Central memory CD8-positive, alpha-beta T cell (primary cell): ENCODE measurements around the gene SGIP1.
A peak's percentile ranks its signal among the peaks of the same experiment; 100 is the strongest.

Experiments used
- ATAC-seq: fragments of 150-1000 bp; cut with Tn5 transposase; replicated peaks from 2 replicates; pipeline ENCODE4 v1.10.0; 2022; ENCODE audit warnings: mild to moderate bottlenecking, moderate FRiP score, moderate number of reproducible peaks; ENCODE audit not compliant: poor library complexity, severe bottlenecking; ENCODE audit errors: extremely low read depth
- DNase-seq, 2 donors: peaks; one replicate each; pipeline ENCODE4 v3.0.0; 2021; ENCODE audit warnings: low spot score in 2 of 2
- H3K27ac Mint-ChIP-seq: one replicate; pipeline ENCODE4 v1.8.0; 2022; ENCODE audit warnings: low read depth, mild to moderate bottlenecking, moderate library complexity, mixed read lengths
- H3K27me3 Mint-ChIP-seq: one replicate; pipeline ENCODE4 v1.8.0; 2022; ENCODE audit warnings: mixed read lengths
- H3K36me3 Mint-ChIP-seq: one replicate; pipeline ENCODE4 v1.8.0; 2022; ENCODE audit warnings: mild to moderate bottlenecking, moderate library complexity, mixed read lengths; ENCODE audit not compliant: insufficient read depth
- H3K4me1 Mint-ChIP-seq: one replicate; pipeline ENCODE4 v1.8.0; 2022; ENCODE audit warnings: mixed read lengths
- H3K4me3 Mint-ChIP-seq: one replicate; pipeline ENCODE4 v1.8.0; 2022; ENCODE audit warnings: mild to moderate bottlenecking, moderate library complexity, mixed read lengths
- H3K9me3 Mint-ChIP-seq: one replicate; pipeline ENCODE4 v1.8.0; 2022; ENCODE audit warnings: mixed read lengths

SGIP1 gene

GRCh38 chr1:66526036-66526435 lies 7.9 kb upstream of the SGIP1 start:
- no peaks in the 10 kb centered on the region for H3K36me3 Mint-ChIP-seq

GRCh38 chr1:66526991-66527390 lies 7.0 kb upstream of the SGIP1 start:
- DNase-seq (no peak), ATAC-seq (no peak)
- no peaks in the 10 kb centered on the region for H3K9me3 Mint-ChIP-seq
- H3K4me1 Mint-ChIP-seq = no peaks in the 10 kb centered on the region
- no peak overlapping the region for H3K27ac Mint-ChIP-seq
- no peaks in the 10 kb centered on the region for H3K36me3 Mint-ChIP-seq
- H3K4me3 Mint-ChIP-seq = no peak overlapping the region
- peaks cover 31% of the 10 kb centered on the region for H3K27me3 Mint-ChIP-seq

More at GRCh38 chr1:66526036-66526435, 7.9 kb upstream of the SGIP1 start:
- Mint-ChIP-seq H3K4me3 (no peak overlapping the region), H3K27me3 (peaks cover 21% of the 10 kb centered on the region), H3K4me1 (no peaks in the 10 kb centered on the region), H3K27ac (no peak overlapping the region), H3K9me3 (no peaks in the 10 kb centered on the region)
- DNase-seq = no peak
- ATAC-seq = no peak

DNA sequence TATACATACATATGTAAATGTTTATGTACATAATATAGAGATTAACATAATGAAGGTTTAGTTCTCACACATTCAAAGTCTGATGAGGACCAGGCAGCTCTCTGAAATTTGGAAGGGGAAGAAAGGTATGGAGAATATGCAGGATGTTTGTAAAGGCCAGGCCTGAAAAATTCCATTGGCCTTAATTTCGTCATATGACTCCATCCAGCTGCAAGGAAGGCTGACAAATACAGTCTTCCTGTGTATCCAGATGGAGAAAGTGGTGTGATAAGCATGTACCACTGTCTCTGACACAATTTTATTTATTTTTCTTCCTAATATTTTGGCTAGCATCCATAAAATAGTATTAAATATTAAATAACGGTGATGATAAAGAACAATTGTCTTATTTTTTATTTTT lies 6.3 kb upstream of the SGIP1 start:
- no peaks in the 10 kb centered on the region for H3K36me3 Mint-ChIP-seq
- no peaks in the 10 kb centered on the region for H3K9me3 Mint-ChIP-seq
- no peak for DNase-seq
- peaks cover 4% of the 10 kb centered on the region for H3K4me1 Mint-ChIP-seq
- ATAC-seq = no peak
- H3K4me3 Mint-ChIP-seq = no peak overlapping the region
- H3K27me3 Mint-ChIP-seq = peaks cover 38% of the 10 kb centered on the region
- no peak overlapping the region for H3K27ac Mint-ChIP-seq

- Mint-ChIP-seq H3K27ac (no peak overlapping the region), H3K36me3 (no peaks in the 10 kb centered on the region), H3K27me3 (peaks cover 47% of the 10 kb centered on the region)
These were observed 5.4 kb upstream of the SGIP1 start for GRCh38 chr1:66528580-66528979.

DNA sequence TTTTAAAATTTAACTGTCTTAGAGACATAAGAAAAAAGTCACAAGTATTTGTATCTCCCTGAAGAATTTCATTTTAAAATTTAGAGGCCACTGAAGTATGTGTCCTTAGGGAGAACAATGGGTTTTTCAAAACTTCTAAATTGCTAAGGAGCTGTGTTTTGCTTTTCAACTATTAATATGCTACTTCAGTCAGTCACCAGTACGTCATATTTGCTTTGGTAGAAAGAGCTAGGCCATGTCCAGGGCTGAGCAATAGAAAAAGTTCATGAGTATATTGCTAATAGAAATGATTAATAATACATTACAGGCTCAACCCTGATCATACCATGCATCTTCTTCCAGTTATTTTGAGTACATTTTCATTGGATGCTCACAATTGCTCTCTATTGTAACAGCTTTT lies 1.7 kb upstream of the SGIP1 start:
- H3K27ac Mint-ChIP-seq = no peak overlapping the region
- no peaks in the 10 kb centered on the region for H3K36me3 Mint-ChIP-seq
- DNase-seq (no peak), ATAC-seq (no peak)
- peaks cover 76% of the 10 kb centered on the region for H3K27me3 Mint-ChIP-seq
- peaks cover 16% of the 10 kb centered on the region for H3K4me1 Mint-ChIP-seq
- no peaks in the 10 kb centered on the region for H3K9me3 Mint-ChIP-seq
- no peak overlapping the region for H3K4me3 Mint-ChIP-seq

More at GRCh38 chr1:66528580-66528979, 5.4 kb upstream of the SGIP1 start:
- H3K4me1 Mint-ChIP-seq = peaks cover 11% of the 10 kb centered on the region
- ATAC-seq (no peak), DNase-seq (no peak)
- no peak overlapping the region for H3K4me3 Mint-ChIP-seq
- no peaks in the 10 kb centered on the region for H3K9me3 Mint-ChIP-seq

DNA sequence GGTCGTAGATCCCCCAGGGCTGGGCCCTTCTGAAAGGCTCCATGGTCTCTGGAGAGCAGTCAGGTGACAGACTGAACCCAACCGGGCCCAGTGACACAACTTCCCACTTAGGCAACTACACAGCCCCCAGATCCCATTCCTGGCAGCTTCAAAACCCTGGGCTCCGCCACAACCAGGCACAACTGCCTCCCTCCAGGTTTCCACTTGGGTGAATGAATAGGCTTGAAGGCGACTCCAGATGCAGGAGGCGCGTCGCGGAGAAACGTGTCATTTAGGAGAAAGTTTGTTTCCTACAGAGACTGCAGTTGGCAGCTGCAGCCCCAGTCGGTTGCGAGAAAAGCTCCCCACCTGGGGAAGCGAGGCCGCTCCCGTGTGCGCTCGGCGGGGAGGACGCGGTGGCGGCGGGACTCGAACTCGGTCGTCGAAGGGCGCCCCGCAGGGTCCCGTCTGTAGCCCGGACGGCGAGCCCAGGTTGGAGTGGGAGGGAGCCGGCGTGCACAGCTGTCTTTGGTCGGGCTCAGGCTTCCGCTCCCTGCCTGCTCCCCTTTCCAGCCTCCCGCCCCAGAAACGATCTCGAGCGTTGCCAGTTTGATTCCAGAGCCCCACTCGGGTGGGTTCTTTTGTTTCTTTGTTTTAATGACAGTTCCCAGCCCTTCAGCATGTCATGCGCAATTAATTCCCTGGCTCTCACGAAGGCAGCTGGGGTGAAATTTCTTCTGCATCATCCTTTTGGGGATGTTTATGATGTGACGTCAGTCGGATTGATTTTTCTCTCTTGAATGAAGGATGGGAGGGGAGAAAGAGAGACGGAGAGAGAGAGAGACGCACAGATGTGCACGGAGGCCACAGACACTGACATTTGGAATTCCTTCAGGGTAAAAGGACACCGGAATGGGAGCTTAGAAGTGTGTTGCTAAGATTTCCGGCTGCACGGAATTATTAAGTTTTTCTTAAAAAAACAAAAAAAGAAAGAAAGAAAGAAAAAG lies 862 bp upstream of the SGIP1 start:
- H3K36me3 Mint-ChIP-seq = no peaks in the 10 kb centered on the region
- no peak overlapping the region for H3K27ac Mint-ChIP-seq
- H3K9me3 Mint-ChIP-seq = no peaks in the 10 kb centered on the region
- DNase-seq = no peak
- peak overlapping the region; percentile 17 for H3K4me3 Mint-ChIP-seq
- no peak for ATAC-seq
- peaks cover 76% of the 10 kb centered on the region for H3K27me3 Mint-ChIP-seq
- peaks cover 16% of the 10 kb centered on the region for H3K4me1 Mint-ChIP-seq

GRCh38 chr1:66535061-66535460 lies 1.1 kb downstream of the SGIP1 start:
- Mint-ChIP-seq H3K9me3 (no peaks in the 10 kb centered on the region), H3K27ac (no peak overlapping the region), H3K36me3 (no peaks in the 10 kb centered on the region), H3K4me1 (peaks cover 16% of the 10 kb centered on the region), H3K4me3 (no peak overlapping the region), H3K27me3 (peaks cover 77% of the 10 kb centered on the region)
- DNase-seq (no peak), ATAC-seq (no peak)

- Mint-ChIP-seq H3K4me1 (peaks cover 16% of the 10 kb centered on the region), H3K9me3 (no peaks in the 10 kb centered on the region), H3K4me3 (no peak overlapping the region), H3K27me3 (peaks cover 82% of the 10 kb centered on the region), H3K27ac (no peak overlapping the region), H3K36me3 (no peaks in the 10 kb centered on the region)
- no peak for DNase-seq
- no peak for ATAC-seq
These were observed 1.9 kb downstream of the SGIP1 start for GRCh38 chr1:66535853-66536252.

DNA sequence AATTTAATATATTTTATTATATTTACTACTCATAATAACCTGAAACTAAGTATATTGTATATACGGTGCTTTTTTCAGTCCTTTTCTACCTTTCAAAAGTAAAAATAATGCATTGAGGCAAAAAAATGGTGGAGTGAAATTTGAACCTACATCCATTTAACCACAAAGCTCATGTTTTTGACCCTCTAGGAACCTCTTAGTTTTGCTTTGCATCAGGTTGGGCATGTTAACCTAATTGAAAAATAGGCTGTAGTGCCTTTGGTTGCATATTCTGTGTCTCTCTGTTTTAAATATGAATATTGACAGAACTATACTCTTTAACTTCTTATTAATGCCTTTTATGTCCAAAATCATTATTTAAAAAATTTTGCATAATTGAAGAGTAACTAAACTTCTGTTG lies 3.8 kb downstream of the SGIP1 start:
- peaks cover 12% of the 10 kb centered on the region for H3K4me1 Mint-ChIP-seq
- H3K27me3 Mint-ChIP-seq = peaks cover 69% of the 10 kb centered on the region
- no peak overlapping the region for H3K27ac Mint-ChIP-seq
- H3K9me3 Mint-ChIP-seq = no peaks in the 10 kb centered on the region
- DNase-seq (no peak), ATAC-seq (no peak)
- no peak overlapping the region for H3K4me3 Mint-ChIP-seq
- H3K36me3 Mint-ChIP-seq = no peaks in the 10 kb centered on the region

- no peaks in the 10 kb centered on the region for H3K36me3 Mint-ChIP-seq
- DNase-seq = no peak
- H3K4me1 Mint-ChIP-seq = no peaks in the 10 kb centered on the region
- no peaks in the 10 kb centered on the region for H3K9me3 Mint-ChIP-seq
- H3K27ac Mint-ChIP-seq = no peak overlapping the region
- no peak for ATAC-seq
- peaks cover 51% of the 10 kb centered on the region for H3K27me3 Mint-ChIP-seq
- no peak overlapping the region for H3K4me3 Mint-ChIP-seq
These were observed 5.5 kb downstream of the SGIP1 start for GRCh38 chr1:66539491-66539890.

DNA sequence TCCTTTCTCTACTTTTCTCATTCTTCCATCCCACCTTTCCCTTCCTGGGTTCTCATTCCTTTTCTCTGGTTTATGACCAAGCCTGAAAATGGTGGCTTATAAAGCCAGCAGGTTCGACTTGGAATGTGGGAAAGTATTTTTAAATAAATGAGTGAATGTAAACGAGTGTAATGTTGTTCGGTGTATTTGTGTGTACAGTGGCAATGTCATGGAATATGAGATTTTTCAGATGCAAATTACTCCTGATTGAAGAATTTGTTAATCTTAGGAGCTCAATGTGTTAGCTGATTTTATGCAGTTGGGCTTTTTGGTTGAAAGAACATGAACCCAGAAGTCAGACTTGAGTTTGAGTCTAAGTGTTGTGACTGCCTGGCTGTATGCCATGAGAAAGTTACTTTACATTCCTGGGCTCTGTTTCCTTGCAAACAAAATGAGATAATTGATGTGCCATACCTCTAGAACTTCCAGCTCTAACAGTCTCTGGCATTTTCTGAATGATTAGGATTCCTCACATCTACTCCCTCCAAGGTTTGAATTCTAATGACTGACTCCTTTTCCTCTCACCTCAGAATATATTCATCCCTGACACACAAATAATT lies 6.6 kb downstream of the SGIP1 start:
- no peak overlapping the region for H3K4me3 Mint-ChIP-seq
- ATAC-seq = no peak
- H3K27me3 Mint-ChIP-seq = peaks cover 45% of the 10 kb centered on the region
- no peak for DNase-seq
- no peaks in the 10 kb centered on the region for H3K9me3 Mint-ChIP-seq
- no peaks in the 10 kb centered on the region for H3K4me1 Mint-ChIP-seq
- H3K36me3 Mint-ChIP-seq = no peaks in the 10 kb centered on the region
- H3K27ac Mint-ChIP-seq = no peak overlapping the region

DNA sequence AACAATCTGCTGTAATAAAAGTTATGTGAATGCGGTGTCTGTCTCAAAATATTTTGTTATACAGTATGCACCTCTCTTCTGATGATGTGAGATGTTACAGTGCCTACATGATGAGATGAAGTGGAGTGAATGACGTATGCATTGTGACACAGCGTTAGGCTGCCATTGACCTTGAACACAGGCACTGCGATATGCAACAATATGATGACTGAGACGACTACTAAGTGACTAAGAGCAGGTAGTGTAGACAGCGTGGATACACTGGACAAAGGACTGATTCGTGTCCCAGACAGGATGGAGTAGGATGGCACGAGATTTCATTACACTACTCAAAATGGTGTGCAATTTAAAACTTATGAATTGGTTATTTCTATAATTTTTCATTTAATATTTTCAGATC lies 8.4 kb downstream of the SGIP1 start:
- H3K36me3 Mint-ChIP-seq = no peaks in the 10 kb centered on the region
- peaks cover 33% of the 10 kb centered on the region for H3K27me3 Mint-ChIP-seq
- H3K4me3 Mint-ChIP-seq = no peak overlapping the region
- no peaks in the 10 kb centered on the region for H3K9me3 Mint-ChIP-seq
- H3K27ac Mint-ChIP-seq = no peak overlapping the region
- ATAC-seq (no peak), DNase-seq (no peak)
- no peaks in the 10 kb centered on the region for H3K4me1 Mint-ChIP-seq
